ENCODE data around the gene OR2J2. TPM values are rescaled to one million over a fixed set of nuclear protein-coding genes. Genes with fewer than 3 reads are reported as not detected.

Gene OR2J2
- total and polyA plus RNA-seq, 9 of the 15 experiments (the other 6 are each of a cell fraction or from before 2014, with no cell fraction given): not detected

DNA sequence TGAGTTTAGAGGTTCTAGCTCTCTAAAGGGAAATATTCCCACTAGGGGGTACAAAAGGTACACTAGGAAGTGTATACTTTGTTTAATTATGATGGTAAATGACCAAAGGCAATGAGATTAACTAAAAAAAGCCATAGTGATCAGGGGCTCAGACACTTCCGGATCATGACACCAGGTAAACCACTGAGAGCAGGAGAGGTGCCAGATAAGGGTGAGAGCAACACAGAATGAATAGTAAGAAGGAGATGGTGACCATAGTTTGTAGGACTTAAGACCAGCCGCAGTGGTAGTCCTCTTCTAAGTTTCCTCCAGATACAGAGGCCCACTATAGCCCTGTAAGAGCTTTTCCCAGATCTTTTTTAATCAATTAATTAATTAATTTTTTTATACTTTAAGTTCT, 40.8 kb downstream of the OR2J2 start:
- no peaks in the 10 kb centered on the region for H3K79me2 ChIP-seq (ENCODE audit: control insufficient read depth, insufficient read depth, low read length)
- H3K9ac ChIP-seq (ENCODE audit: insufficient read depth in 1 of 2, low read depth in 2 of 2, low read length in 2 of 2): no peak overlapping the region
- intact Hi-C loops (cut with micrococcal nuclease): no loop called here
- POLR2A ChIA-PET: interaction anchor here (1.0 kb wide), 1 partner anchor 9 kb away, joined by 3 read pairs; no protein-coding TSS in a partner anchor
- H3K36me3 ChIP-seq (ENCODE audit: control insufficient read depth, insufficient read depth, low read length): no peaks in the 10 kb centered on the region
- H3K27me3 ChIP-seq (ENCODE audit: control insufficient read depth in 2 of 2, insufficient read depth in 2 of 2, low read length in 2 of 2): no peaks in the 10 kb centered on the region
- in situ Hi-C loops (cut with MboI): loop anchor here (25.0 kb wide), 1 partner anchor 374 kb away; no protein-coding TSS in a partner anchor
- FAIRE-seq: no peak
- CTCF ChIA-PET (ENCODE audit: low intra/inter-chr PET ratio): no interaction called here
- ATAC-seq: no peak
- no peak for DNase-seq (ENCODE audit: extremely low read depth in 1 of 4, low spot score in 3 of 4)
- no TSS peak for BruUV-seq (replicated peaks)
- WGBS (ENCODE audit: insufficient coverage, low coverage, missing lambda C conversion rate): 3% methylated on average over 2 of the region's 2 CpGs
- H3K4me1 ChIP-seq (replicated peaks in 1 of 2; ENCODE audit: control insufficient read depth in 2 of 2, insufficient read depth in 2 of 2, low read length in 2 of 2): no peaks in the 10 kb centered on the region; a peak in 1 of 5 replicates
- H3K9me3 ChIP-seq (replicated peaks; ENCODE audit: control insufficient read depth, insufficient read depth, low read depth, low read length): no peaks in the 10 kb centered on the region
- H3K27ac ChIP-seq (ENCODE audit: extremely low read depth, low read depth, low read length): no peak overlapping the region
- H3K4me3 ChIP-seq: no peak overlapping the region
- H3K9me1 ChIP-seq (ENCODE audit: control insufficient read depth, insufficient read depth, low read length): no peaks in the 10 kb centered on the region
- H2AFZ ChIP-seq (ENCODE audit: low read depth, low read length): no peak overlapping the region
- H4K20me1 ChIP-seq (replicated peaks; ENCODE audit: control insufficient read depth, insufficient read depth, low read length): no peaks in the 10 kb centered on the region
- no peak overlapping the region for H3K4me2 ChIP-seq (ENCODE audit: insufficient read depth, low read length)
- TF ChIP-seq NFATC3 (IDR thresholded peaks at IDR 0.05) (no peak), U2AF2 (optimal IDR thresholded peaks at IDR 0.05; ENCODE audit: low read depth, low read length) (no peak), EP400 (IDR thresholded peaks at IDR 0.05) (no peak), PHB2 (IDR thresholded peaks at IDR 0.05; ENCODE audit: low read depth) (no peak), TAL1 (IDR thresholded peaks at IDR 0.05) (no peak), IFI16 (CRISPR knock-in tag; IDR thresholded peaks at IDR 0.05) (no peak), SFPQ (IDR thresholded peaks at IDR 0.05; ENCODE audit: low read depth, low read length) (no peak)
- TF ChIP-seq, protein P1, sequence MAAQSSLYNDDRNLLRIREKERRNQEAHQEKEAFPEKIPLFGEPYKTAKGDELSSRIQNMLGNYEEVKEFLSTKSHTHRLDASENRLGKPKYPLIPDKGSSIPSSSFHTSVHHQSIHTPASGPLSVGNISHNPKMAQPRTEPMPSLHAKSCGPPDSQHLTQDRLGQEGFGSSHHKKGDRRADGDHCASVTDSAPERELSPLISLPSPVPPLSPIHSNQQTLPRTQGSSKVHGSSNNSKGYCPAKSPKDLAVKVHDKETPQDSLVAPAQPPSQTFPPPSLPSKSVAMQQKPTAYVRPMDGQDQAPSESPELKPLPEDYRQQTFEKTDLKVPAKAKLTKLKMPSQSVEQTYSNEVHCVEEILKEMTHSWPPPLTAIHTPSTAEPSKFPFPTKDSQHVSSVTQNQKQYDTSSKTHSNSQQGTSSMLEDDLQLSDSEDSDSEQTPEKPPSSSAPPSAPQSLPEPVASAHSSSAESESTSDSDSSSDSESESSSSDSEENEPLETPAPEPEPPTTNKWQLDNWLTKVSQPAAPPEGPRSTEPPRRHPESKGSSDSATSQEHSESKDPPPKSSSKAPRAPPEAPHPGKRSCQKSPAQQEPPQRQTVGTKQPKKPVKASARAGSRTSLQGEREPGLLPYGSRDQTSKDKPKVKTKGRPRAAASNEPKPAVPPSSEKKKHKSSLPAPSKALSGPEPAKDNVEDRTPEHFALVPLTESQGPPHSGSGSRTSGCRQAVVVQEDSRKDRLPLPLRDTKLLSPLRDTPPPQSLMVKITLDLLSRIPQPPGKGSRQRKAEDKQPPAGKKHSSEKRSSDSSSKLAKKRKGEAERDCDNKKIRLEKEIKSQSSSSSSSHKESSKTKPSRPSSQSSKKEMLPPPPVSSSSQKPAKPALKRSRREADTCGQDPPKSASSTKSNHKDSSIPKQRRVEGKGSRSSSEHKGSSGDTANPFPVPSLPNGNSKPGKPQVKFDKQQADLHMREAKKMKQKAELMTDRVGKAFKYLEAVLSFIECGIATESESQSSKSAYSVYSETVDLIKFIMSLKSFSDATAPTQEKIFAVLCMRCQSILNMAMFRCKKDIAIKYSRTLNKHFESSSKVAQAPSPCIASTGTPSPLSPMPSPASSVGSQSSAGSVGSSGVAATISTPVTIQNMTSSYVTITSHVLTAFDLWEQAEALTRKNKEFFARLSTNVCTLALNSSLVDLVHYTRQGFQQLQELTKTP (IDR thresholded peaks at IDR 0.05; ENCODE audit: low read depth in 1 of 2, partially characterized antibody in 2 of 2): no peak
- TF ChIP-seq, protein P2, sequence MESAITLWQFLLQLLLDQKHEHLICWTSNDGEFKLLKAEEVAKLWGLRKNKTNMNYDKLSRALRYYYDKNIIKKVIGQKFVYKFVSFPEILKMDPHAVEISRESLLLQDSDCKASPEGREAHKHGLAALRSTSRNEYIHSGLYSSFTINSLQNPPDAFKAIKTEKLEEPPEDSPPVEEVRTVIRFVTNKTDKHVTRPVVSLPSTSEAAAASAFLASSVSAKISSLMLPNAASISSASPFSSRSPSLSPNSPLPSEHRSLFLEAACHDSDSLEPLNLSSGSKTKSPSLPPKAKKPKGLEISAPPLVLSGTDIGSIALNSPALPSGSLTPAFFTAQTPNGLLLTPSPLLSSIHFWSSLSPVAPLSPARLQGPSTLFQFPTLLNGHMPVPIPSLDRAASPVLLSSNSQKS (CRISPR knock-in tag; IDR thresholded peaks at IDR 0.05): no peak
